ENCODE results near the gene NTM. TPM values are rescaled to one million over a fixed set of nuclear protein-coding genes. Genes with fewer than 3 reads are reported as not detected.
"Not testable (repeated sequence)": the region's sequence is repeated elsewhere in the genome, so short reads cannot be mapped to it uniquely, and the experiment has no call there.

The NTM gene
- total RNA-seq, 2 donors from 2014 or later = 1.0 to 1.7 TPM

GRCh38 chr11:132337819-132338416 is 967.5 kb downstream of the NTM start:
- intact Hi-C loops (cut with DNase I, micrococcal nuclease) = no loop called here
- ATAC-seq (no peak), DNase-seq (no peak)

DNA sequence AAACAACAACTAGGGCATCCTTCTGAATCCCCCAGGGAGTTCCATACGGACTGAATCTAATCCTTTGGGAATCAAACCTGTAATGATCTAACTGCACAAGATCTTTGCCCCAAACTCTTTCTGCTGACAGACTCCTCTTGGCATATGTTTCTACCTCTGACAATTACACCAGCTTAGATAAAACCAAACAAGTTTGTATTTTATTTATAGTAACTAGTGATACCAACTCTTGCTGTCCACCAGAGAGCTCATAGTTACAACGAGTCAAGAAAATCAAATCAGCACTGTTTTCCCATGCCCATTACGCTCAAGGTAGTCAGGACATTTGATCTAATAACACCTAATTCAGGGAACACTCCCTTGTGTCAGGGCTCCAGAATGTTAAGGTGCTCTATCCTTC is 972.0 kb downstream of the NTM start:
- intact Hi-C loops (cut with DNase I, micrococcal nuclease) = no loop called here
- ATAC-seq (no peak), DNase-seq (no peak)

DNA sequence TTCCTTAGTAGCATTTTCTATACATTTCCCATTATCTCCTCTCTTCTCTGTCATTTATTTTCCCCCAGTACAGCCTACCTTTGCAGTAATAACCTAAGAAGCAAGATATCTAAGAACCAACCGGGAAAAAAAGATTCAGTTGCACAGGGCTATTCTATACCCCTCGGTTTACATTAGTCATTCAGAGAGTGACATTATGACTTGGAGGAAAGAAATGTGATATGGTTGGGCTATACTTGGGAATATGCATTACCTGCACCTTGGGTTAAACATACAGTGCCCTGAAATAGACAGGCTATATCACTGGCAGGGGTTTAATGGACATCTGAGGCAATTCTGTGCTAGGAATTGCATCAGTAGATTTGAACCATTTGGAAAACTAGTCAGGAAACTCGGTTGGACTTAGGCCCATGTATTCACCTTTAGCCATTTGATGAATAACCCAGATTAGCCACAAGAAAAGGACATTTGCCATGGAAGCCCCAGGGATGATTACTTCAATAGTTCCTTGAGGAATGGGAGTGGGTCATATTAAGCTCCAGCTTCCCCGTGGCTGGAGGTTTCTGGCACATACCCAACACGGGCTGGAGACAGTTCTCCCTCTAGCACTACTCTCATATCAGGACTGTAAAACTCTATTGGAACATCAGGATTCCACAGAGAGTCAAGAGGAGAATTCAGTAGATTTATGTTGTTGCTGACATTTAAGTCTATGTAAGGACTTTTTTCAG is 973.2 kb downstream of the NTM start:
- DNase-seq (no peak), ATAC-seq (no peak)
- intact Hi-C loops (cut with DNase I, micrococcal nuclease) = no loop called here

- intact Hi-C loops (cut with DNase I, micrococcal nuclease) = no loop called here
- DNase-seq (no peak), ATAC-seq (no peak)
Observed at GRCh38 chr11:132346558-132347148, 976.2 kb downstream of the NTM start.

- ATAC-seq (no peak), DNase-seq (no peak)
- intact Hi-C loops (cut with DNase I, micrococcal nuclease) = no loop called here
Observed at GRCh38 chr11:132347156-132348090, 977.0 kb downstream of the NTM start.

DNA sequence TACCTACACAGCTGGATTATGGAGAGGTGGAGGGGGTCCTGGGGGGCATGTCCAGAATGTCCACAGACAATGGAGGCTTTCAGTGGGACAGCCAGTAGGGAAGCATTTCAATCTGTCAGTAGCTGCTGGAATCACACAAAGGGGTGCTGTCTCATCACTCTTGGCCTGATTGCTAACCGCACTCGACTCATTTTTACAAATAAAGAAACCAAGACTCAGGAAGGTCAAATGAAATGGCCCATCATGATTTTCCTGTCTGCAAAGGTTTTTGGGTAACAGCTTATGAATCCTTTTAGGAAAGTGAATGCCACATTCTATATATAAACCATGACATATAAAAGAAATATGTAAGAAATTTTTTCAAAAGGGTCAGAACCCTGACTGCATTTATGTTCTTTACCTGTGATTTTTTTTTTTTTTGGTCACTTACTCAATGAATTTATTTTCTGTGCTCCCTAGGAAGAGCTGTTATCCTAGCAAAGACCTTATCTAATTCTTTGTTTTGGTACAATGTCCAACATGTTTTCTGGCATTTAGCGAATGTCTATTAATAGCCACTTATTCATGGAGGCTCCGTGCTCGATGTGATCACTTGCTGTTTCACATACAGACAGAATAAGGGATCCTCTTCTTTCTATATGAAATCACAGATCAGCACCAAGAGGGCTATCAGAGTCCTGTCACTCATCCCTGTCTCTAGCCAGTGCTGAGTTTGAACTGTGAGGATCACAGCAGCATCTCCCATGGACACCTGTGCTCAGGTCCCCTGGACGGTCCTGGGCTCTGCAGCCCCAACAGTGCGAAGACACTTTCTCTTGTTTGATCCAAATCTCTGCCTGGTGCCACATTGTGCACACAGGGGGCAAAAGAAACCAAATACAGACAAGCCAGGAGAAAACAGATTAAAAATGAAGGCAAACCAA is 979.7 kb downstream of the NTM start:
- ATAC-seq (no peak), DNase-seq (no peak)
- intact Hi-C loops (cut with DNase I, micrococcal nuclease) = no loop called here

- intact Hi-C loops (cut with DNase I, micrococcal nuclease) = no loop called here
- ATAC-seq (no peak), DNase-seq (no peak)
Observed at GRCh38 chr11:132351050-132351449, 980.6 kb downstream of the NTM start.

- no peak for ATAC-seq
- intact Hi-C loops (cut with DNase I, micrococcal nuclease) = no loop called here
Observed at GRCh38 chr11:132352497-132352896, 982.1 kb downstream of the NTM start.

DNA sequence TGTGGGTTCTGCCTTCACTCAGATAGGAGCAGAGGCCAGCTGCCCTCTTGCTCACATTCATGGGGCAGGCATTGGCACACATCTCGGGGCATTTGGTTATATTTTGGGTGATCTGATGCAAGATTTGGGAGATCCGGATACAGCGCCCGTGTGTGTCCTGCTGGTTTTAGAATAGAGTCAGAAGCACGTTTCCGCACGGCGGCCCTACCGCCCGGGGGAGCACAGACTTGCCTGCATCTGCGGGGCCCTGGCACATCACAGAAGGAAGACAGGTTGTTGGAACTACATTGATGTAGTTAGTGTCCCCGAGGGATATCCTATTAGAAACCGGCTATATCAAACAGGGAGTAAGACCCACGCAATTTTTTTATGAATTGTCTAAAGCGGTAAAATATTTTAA is 982.8 kb downstream of the NTM start:
- no peak for ATAC-seq
- intact Hi-C loops (cut with DNase I, micrococcal nuclease) = no loop called here
- DNase-seq = no peak

More at GRCh38 chr11:132352497-132352896, 982.1 kb downstream of the NTM start:
- DNase-seq = no peak

DNA sequence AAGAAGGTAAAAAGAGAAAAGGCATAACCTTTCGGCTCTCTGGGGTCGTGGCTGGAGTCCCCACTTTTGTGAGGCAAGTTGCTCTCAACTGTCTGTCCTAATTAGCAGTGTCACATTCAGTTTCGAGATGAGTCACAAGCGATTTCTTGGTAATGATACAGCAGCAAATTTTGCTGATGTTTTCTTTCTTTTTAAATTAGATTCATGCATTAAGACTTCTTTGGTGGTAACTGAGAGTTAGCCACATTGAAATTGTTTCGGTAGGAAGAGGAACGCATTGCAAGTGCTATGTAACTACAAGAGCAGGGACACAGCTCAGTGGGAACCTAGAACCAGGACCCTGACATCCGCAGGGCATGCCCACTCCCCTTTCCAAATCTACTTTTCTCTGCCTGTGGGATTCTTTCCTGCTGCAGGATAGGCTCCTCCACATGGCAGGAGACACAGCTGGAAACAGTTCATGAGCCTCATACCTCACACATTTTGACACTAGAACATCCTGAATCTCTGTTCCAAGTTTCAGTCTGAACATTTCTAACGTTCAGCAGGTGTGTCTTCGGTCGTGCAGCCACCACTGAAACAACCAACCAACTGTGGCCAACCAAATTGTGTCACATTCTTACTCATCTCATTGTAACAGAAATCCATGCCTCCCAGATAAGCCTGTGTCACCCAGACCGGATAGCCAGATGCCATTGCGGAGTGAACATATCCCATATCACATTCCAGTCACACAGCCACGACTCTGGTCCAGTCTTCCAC is 987.6 kb downstream of the NTM start:
- intact Hi-C loops (cut with DNase I, micrococcal nuclease) = no loop called here
- DNase-seq (no peak), ATAC-seq (no peak)

DNA sequence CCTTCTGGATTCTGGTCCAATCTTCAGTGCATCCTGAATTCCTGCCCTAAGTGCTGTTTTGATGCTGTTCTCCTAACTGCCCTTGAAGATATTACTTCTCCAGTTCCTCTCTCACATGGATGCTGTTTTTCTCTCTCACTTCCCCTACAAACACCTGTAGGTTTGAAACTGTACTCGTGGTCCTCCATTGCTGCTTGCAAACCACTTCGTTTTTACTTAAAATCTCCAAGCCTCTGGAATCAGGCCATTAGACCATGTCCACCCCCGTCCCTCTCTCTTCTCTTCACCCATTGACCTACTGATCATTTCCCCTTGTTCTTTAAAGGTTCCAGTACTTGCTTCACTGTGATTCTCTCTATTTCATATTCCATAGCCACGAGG is 988.1 kb downstream of the NTM start:
- intact Hi-C loops (cut with DNase I, micrococcal nuclease) = no loop called here
- ATAC-seq = no peak
- no peak for DNase-seq

- ATAC-seq = no peak
- no peak for DNase-seq
- intact Hi-C loops (cut with DNase I, micrococcal nuclease) = no loop called here
Observed at GRCh38 chr11:132361011-132361550, 990.7 kb downstream of the NTM start.

- no peak for DNase-seq
- intact Hi-C loops (cut with DNase I, micrococcal nuclease) = no loop called here
- no peak for ATAC-seq
Observed at GRCh38 chr11:132365650-132366049, 995.2 kb downstream of the NTM start.

DNA sequence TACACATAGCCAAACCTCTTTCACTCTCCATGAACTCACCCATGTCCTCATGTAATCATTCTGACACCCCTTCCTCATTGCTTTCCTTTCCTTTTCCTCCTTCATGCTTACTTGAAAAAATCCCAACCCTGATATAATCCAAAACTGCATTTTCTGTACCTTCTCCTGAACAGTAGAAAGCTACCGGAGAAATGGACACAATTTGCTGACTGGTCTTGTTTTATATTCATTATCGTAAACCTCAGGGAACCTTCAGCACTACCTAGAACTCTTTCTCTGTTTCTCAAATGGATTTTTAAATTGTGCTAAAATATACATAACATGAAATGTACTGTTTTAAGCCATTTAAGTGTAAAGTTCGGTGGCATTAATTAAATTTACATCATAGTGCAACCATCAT is 996.9 kb downstream of the NTM start:
- no peak for DNase-seq
- ATAC-seq = no peak
- intact Hi-C loops (cut with DNase I, micrococcal nuclease) = no loop called here

GRCh38 chr11:132370114-132370513 is 999.7 kb downstream of the NTM start:
- ATAC-seq; intact Hi-C loops (cut with DNase I, micrococcal nuclease); DNase-seq: not testable (repeated sequence)

DNA sequence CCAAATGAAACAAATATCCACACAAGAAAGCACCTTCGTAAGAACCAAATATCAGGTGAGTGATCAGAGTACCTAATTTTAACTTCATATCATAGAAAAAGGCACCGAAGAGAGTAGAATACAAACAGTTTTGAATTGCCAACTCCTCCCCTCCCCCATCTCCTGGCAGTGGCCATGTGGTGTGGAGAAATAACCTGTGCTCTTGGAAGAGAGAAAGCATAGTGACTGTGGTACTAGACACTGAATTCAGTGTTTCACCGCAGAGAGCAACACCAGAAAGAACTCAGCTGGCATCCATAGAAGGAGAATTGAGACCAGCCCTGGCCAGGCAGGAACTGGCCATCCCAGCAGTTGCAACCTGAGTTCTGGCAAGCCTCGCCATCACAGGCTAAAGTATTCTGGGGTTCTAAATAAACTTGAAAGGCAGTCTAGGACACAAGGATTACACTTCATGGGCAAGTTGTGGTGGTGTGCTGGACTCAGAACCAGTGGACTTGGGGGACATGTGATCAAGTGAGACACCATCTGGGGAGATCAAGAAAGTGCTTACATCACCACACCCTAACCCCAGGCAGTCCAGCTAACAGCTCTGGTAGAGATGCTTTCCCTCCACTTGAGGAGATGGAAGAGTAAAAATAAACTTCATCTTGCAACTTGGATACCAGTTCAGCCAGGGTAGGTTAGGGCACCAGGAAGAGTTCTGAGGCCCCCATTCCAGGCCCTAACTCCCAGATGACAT is 1003.2 kb downstream of the NTM start:
- intact Hi-C loops (cut with DNase I, micrococcal nuclease) = no loop called here
- no peak for DNase-seq

DNA sequence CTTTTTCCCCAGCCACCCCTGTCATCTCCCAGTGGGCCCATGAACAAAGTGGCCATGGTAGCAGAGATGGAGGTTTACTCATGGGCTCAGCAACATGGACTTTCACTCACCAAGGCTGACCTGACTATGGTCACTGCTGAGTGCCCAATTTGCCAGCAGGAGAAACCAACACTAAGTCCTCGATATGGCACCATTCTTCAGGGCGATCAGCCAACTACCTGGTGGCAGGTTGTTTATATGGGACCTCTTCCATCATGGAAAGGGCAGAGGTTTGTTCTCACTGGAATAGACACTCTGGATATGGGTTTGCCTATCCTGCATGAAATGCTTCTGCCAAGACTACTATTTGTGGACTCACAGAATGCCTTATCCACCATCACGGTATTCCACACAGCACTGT is 1009.1 kb downstream of the NTM start:
- DNase-seq (no peak), ATAC-seq (no peak)
- intact Hi-C loops (cut with DNase I, micrococcal nuclease) = no loop called here

More for the DNA sequence above, 1003.2 kb downstream of the NTM start:
- no peak for ATAC-seq
